Measurements from ENCODE around the gene GFOD1. TPM values are rescaled to one million over a fixed set of nuclear protein-coding genes. Genes with fewer than 3 reads are reported as not detected.
A peak's percentile ranks its signal among the peaks of the same experiment; 100 is the strongest.

Gene GFOD1
- total and polyA plus RNA-seq, 10 of the 15 experiments (the other 5 are each of a cell fraction or from before 2014, with no cell fraction given) = 6.5 to 41.4 (median 16.0) TPM

DNA sequence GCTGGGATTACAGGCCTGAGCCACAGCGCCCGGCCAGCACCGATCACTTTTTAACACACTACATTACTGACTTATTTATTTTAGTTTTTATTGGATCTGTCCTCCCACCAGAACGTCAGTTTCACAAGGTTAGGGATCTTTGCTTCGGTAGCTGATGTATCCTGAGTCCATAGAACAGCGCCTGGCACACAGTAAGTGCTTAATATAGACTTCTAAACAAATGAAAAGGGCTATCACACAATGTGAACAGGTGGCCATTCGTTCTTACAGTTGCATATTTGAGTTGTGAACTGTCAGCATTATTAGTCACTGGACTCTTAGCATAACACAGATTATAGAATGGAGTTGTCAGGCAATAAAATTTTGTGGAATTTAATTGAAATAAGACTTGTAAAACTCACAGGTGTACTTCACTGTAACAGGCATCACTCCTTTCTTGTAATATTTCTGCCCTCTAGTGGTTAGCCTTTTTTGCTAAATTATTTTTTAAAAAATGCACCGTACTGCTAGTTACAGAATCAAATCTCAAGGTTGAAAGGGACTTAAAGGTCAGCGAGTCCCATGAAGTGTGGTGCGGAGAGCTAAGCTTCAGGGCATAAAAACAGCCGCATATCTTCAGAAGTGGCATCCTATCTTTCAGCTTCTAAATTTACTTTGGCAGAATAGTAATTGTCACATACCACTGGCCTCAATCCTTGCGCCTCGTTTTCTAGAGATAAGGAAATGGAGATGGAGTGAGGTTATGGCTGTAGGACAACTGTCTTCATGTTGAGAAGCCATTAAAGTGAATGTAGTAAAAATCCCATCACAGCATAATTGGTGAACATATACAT, 155.7 kb downstream of the GFOD1 start:
- in situ Hi-C loops (cut with MboI) (loop anchor here (5.0 kb wide), 2 partner anchors 134 to 419 kb away; no protein-coding TSS in a partner anchor), intact Hi-C loops (cut with micrococcal nuclease; ENCODE audit: unreplicated experiment) (loop anchor here (1.0 kb wide), 2 partner anchors 136 to 420 kb away; no protein-coding TSS in a partner anchor)
- Histone ChIP-seq H4K20me1 (ENCODE audit: control insufficient read depth, insufficient read depth) (no peaks in the 10 kb centered on the region), H3K4me1 (ENCODE audit: control insufficient read depth, insufficient read depth, low read length) (peaks cover 8% of the 10 kb centered on the region; the same call in 1 of the 2 replicates), H3K79me2 (ENCODE audit: control insufficient read depth, insufficient read depth, low read length) (peaks cover 11% of the 10 kb centered on the region), H3K27ac (ENCODE audit: control insufficient read depth, insufficient read depth) (no peak overlapping the region), H2AFZ (ENCODE audit: control insufficient read depth, low read depth, low read length) (no peak overlapping the region), H3K4me2 (ENCODE audit: control insufficient read depth, insufficient read depth) (no peak overlapping the region), H3K36me3 (ENCODE audit: control insufficient read depth in 2 of 2, insufficient read depth in 2 of 2, low read length in 1 of 2) (no peaks in the 10 kb centered on the region), H3K4me3 (no peak overlapping the region), H3K9ac (ENCODE audit: control insufficient read depth, insufficient read depth, low read length) (no peak overlapping the region), H3K9me3 (replicated peaks; ENCODE audit: control insufficient read depth, insufficient read depth, low read length) (no peaks in the 10 kb centered on the region), H3K27me3 (replicated peaks in 1 of 2; ENCODE audit: control insufficient read depth in 2 of 2, insufficient read depth in 2 of 2, low read length in 1 of 2) (no peaks in the 10 kb centered on the region)
- ChIA-PET CTCF (interaction anchor here (0.6 to 9.6 kb wide), 32 partner anchors 8 to 420 kb away, joined by 3 to 169 read pairs (median 5); partner anchors contain the start of gene SIRT5), POLR2A (interaction anchor here (1.1 to 1.3 kb wide), 3 partner anchors 28 to 137 kb away, joined by 3 to 8 read pairs (median 5); no protein-coding TSS in a partner anchor), RAD21 (ENCODE audit: unreplicated experiment) (interaction anchor here (0.7 to 10.2 kb wide), 13 partner anchors 28 to 461 kb away, joined by 3 to 124 read pairs (median 4); no protein-coding TSS in a partner anchor), SMC1A (ENCODE audit: uncharacterized antibody, unreplicated experiment) (interaction anchor here (1.1 to 7.5 kb wide), 22 partner anchors 23 to 733 kb away, joined by 3 to 119 read pairs (median 7); partner anchors contain the start of gene SIRT5)
- TF ChIP-seq SMC3 (IDR thresholded peaks at IDR 0.05; ENCODE audit: borderline replicate concordance, low read length) (peak; percentile 84), ESRRA (IDR thresholded peaks at IDR 0.05; ENCODE audit: low read length) (0 out of 2 replicates have a peak, but pooled peaks have one; percentile 54), CTCF (IDR thresholded peaks at IDR 0.05 in 2 of 3, conservative IDR thresholded peaks at IDR 0.05 in 1 of 3; ENCODE audit: control insufficient read depth in 2 of 3, extremely low read depth in 1 of 3, insufficient read depth in 1 of 3, low read depth in 3 of 3, low read length in 3 of 3) (peak; percentile 53 to 78 (median 68)), TCF12 (IDR thresholded peaks at IDR 0.05; ENCODE audit: low read depth, low read length) (no peak), NFYA (IDR thresholded peaks at IDR 0.05; ENCODE audit: borderline replicate concordance, low read depth, low read length) (no peak), RAD21 (IDR thresholded peaks at IDR 0.05; ENCODE audit: insufficient read depth, low read depth, low read length) (peak; percentile 81)
- 50% methylated on average over 13 of the region's 13 CpGs for WGBS (ENCODE audit: insufficient coverage, insufficient replicate concordance, low lambda C conversion rate, missing lambda C conversion rate)
- FAIRE-seq = peak; percentile 44
- ATAC-seq = no peak
- BruUV-seq (replicated peaks) = no TSS peak
- DNase-seq (ENCODE audit: low read depth, low spot score) = no peak

All from GM12878 (cell line).